Raji (cell line): ENCODE data around the gene RSF1.

Experiments used
- POLR2A ChIP-seq: IDR thresholded peaks from 2 replicates; pipeline ENCODE4 v1.6.1; 2011; ENCODE audit warnings: low read depth, low read length, control low read depth; ENCODE audit not compliant: insufficient read depth

The RSF1 gene

GRCh38 chr11:77728203-77728786, 92.2 kb downstream of the RSF1 start:
- no peak for TF ChIP-seq POLR2A

GRCh38 chr11:77726524-77726923, 94.0 kb downstream of the RSF1 start:
- no peak for TF ChIP-seq POLR2A

- TF ChIP-seq POLR2A = no peak
Measured at GRCh38 chr11:77725433-77725832, 95.1 kb downstream of the RSF1 start.

- TF ChIP-seq POLR2A = no peak
Measured at GRCh38 chr11:77724636-77725035, 95.9 kb downstream of the RSF1 start.

- TF ChIP-seq POLR2A = no peak
Measured at GRCh38 chr11:77723024-77723423, 97.5 kb downstream of the RSF1 start.

GRCh38 chr11:77710358-77710757, 110.2 kb downstream of the RSF1 start:
- TF ChIP-seq POLR2A = no peak

- no peak for TF ChIP-seq POLR2A
Measured at GRCh38 chr11:77705876-77706579, 114.5 kb downstream of the RSF1 start.

- TF ChIP-seq POLR2A = no peak
Measured at GRCh38 chr11:77705195-77705875, 115.2 kb downstream of the RSF1 start.

GRCh38 chr11:77704029-77704428, 116.5 kb downstream of the RSF1 start:
- no peak for TF ChIP-seq POLR2A

GRCh38 chr11:77699425-77699824, 121.1 kb downstream of the RSF1 start:
- no peak for TF ChIP-seq POLR2A

- no peak for TF ChIP-seq POLR2A
Measured at GRCh38 chr11:77698896-77699295, 121.6 kb downstream of the RSF1 start.

GRCh38 chr11:77697865-77698264, 122.7 kb downstream of the RSF1 start:
- no peak for TF ChIP-seq POLR2A

GRCh38 chr11:77695417-77695816, 125.1 kb downstream of the RSF1 start:
- no peak for TF ChIP-seq POLR2A

- TF ChIP-seq POLR2A = no peak
Measured at GRCh38 chr11:77690649-77691048, 129.9 kb downstream of the RSF1 start.

- TF ChIP-seq POLR2A = no peak
Measured at GRCh38 chr11:77687088-77687487, 133.4 kb downstream of the RSF1 start.

GRCh38 chr11:77677138-77677537, 143.4 kb downstream of the RSF1 start:
- TF ChIP-seq POLR2A = no peak
